MCF 10A (cell line): Measurements from ENCODE around the gene RHCG. TPM values are rescaled to one million over a fixed set of nuclear protein-coding genes. Genes with fewer than 3 reads are reported as not detected.
A peak's percentile ranks its signal among the peaks of the same experiment; 100 is the strongest.

Source experiments
- BruUV-seq: library from RNA; stranded (reverse); fragments of 400-500 nt; replicated peaks from 2 replicates; lab custom pipeline; 2021; lab: Mats Ljungman, UMichigan
- CTCF ChIA-PET: fragments of 300-600 bp; sonication (Branson Sonifier 250); formaldehyde crosslinking; extraction: SDS; loops from one replicate; lab custom pipeline; 2021; ENCODE audit warnings: antibody characterized with exemption, inconsistent platforms; lab: Yijun Ruan, JAX
- POLR2A ChIA-PET: fragments of 300-600, 350-650 bp; sonication (Branson Sonifier 250); formaldehyde crosslinking; extraction: SDS; loops from one replicate; lab custom pipeline; 2020; ENCODE audit warnings: antibody characterized with exemption, inconsistent platforms; lab: Yijun Ruan, JAX
- DNase-seq: peaks from one replicate; pipeline ENCODE4 v3.0.0-alpha.2; 2018; ENCODE audit not compliant: unreplicated experiment
- H3K27ac Mint-ChIP-seq: one replicate; pipeline ENCODE4 v1.8.0; 2022; ENCODE audit warnings: mild to moderate bottlenecking, low read depth, mixed read lengths; ENCODE audit not compliant: unreplicated experiment
- H3K27me3 Mint-ChIP-seq: one replicate; pipeline ENCODE4 v1.8.0; 2022; ENCODE audit warnings: mixed read lengths; ENCODE audit not compliant: insufficient read depth, unreplicated experiment
- H3K36me3 Mint-ChIP-seq: one replicate; pipeline ENCODE4 v1.8.0; 2022; ENCODE audit warnings: mild to moderate bottlenecking, moderate library complexity, mixed read lengths; ENCODE audit not compliant: insufficient read depth, unreplicated experiment
- H3K4me1 Mint-ChIP-seq: one replicate; pipeline ENCODE4 v1.8.0; 2022; ENCODE audit warnings: mixed read lengths; ENCODE audit not compliant: insufficient read depth, unreplicated experiment
- H3K4me3 Mint-ChIP-seq: one replicate; pipeline ENCODE4 v1.8.0; 2022; ENCODE audit warnings: mild to moderate bottlenecking, moderate library complexity, mixed read lengths; ENCODE audit not compliant: unreplicated experiment
- H3K9me3 Mint-ChIP-seq: one replicate; pipeline ENCODE4 v1.8.0; 2022; ENCODE audit warnings: mixed read lengths; ENCODE audit not compliant: unreplicated experiment
- CTCF ChIP-seq: fragments of 200-600 bp; IDR thresholded peaks from one replicate; pipeline ENCODE4 v1.8.0; 2022; ENCODE audit warnings: antibody characterized with exemption, mild to moderate bottlenecking; ENCODE audit not compliant: unreplicated experiment
- intact Hi-C: fragments of 100-400 bp; cut with micrococcal nuclease; formaldehyde crosslinking; loops from 2 replicates; pipeline ENCODE4 v1.14.1; 2022
- total RNA-seq: library from RNA; stranded (reverse); gene quantifications from 2 replicates; pipeline ENCODE4 v1.2.3, GENCODE V29; 2022

Gene RHCG
- total RNA-seq, 1 experiment from 2014 or later: not detected

- Mint-ChIP-seq H3K27me3 (no peaks in the 10 kb centered on the region), H3K9me3 (no peaks in the 10 kb centered on the region), H3K27ac (no peak overlapping the region), H3K4me3 (no peak overlapping the region), H3K36me3 (no peaks in the 10 kb centered on the region), H3K4me1 (no peaks in the 10 kb centered on the region)
- ChIA-PET CTCF (interaction anchor here (0.9 to 5.0 kb wide), 5 partner anchors 9 to 98 kb away, joined by 3 to 23 read pairs (median 7); no protein-coding TSS in a partner anchor), POLR2A (no interaction called here)
- DNase-seq: peak; percentile 37
- no TSS peak for BruUV-seq
- TF ChIP-seq CTCF: no peak
- intact Hi-C loops: no loop called here
These were observed 39.3 kb downstream of the RHCG start for GRCh38 chr15:89457086-89457485.

GRCh38 chr15:89455535-89455934 is 40.8 kb downstream of the RHCG start:
- ChIA-PET POLR2A (interaction anchor here (0.9 kb wide), 1 partner anchor 13 kb away, joined by 4 read pairs; no protein-coding TSS in a partner anchor), CTCF (interaction anchor here (0.6 to 2.0 kb wide), 6 partner anchors 10 to 280 kb away, joined by 3 to 12 read pairs (median 3); no protein-coding TSS in a partner anchor)
- no peaks in the 10 kb centered on the region for H3K36me3 Mint-ChIP-seq
- BruUV-seq: no TSS peak
- H3K27me3 Mint-ChIP-seq: peaks cover 11% of the 10 kb centered on the region
- DNase-seq: no peak
- H3K4me3 Mint-ChIP-seq: no peak overlapping the region
- TF ChIP-seq CTCF: no peak
- no peaks in the 10 kb centered on the region for H3K9me3 Mint-ChIP-seq
- H3K27ac Mint-ChIP-seq: no peak overlapping the region
- intact Hi-C loops: no loop called here
- no peaks in the 10 kb centered on the region for H3K4me1 Mint-ChIP-seq

- ChIA-PET POLR2A (interaction anchor here (0.5 kb wide), 1 partner anchor 134 kb away, joined by 3 read pairs; no protein-coding TSS in a partner anchor), CTCF (interaction anchor here (1.2 to 2.1 kb wide), 3 partner anchors 8 to 20 kb away, joined by 5 to 7 read pairs (median 7); no protein-coding TSS in a partner anchor)
- no TSS peak for BruUV-seq
- no peak for TF ChIP-seq CTCF
- Mint-ChIP-seq H3K9me3 (no peaks in the 10 kb centered on the region), H3K27ac (no peak overlapping the region), H3K27me3 (peaks cover 16% of the 10 kb centered on the region), H3K4me3 (no peak overlapping the region), H3K4me1 (no peaks in the 10 kb centered on the region), H3K36me3 (no peaks in the 10 kb centered on the region)
- no peak for DNase-seq
- intact Hi-C loops: no loop called here
These were observed 44.0 kb downstream of the RHCG start for GRCh38 chr15:89452330-89452836.

GRCh38 chr15:89451846-89452245 is 44.5 kb downstream of the RHCG start:
- ChIA-PET POLR2A (no interaction called here), CTCF (interaction anchor here (1.2 to 1.3 kb wide), 2 partner anchors 9 to 20 kb away, joined by 5 to 7 read pairs; no protein-coding TSS in a partner anchor)
- no peak overlapping the region for H3K27ac Mint-ChIP-seq
- H3K4me1 Mint-ChIP-seq: no peaks in the 10 kb centered on the region
- H3K4me3 Mint-ChIP-seq: no peak overlapping the region
- H3K36me3 Mint-ChIP-seq: no peaks in the 10 kb centered on the region
- DNase-seq: no peak
- no peaks in the 10 kb centered on the region for H3K9me3 Mint-ChIP-seq
- intact Hi-C loops: no loop called here
- no peak for TF ChIP-seq CTCF
- no TSS peak for BruUV-seq
- peaks cover 16% of the 10 kb centered on the region for H3K27me3 Mint-ChIP-seq
